Ovary (tissue), 9 donors: ENCODE data around the gene EXOC6B. TPM values are rescaled to one million over a fixed set of nuclear protein-coding genes. Genes with fewer than 3 reads are reported as not detected.

ENCODE experiments used
- DNase-seq, 5 donors: peaks; one replicate each; pipeline ENCODE4 v3.0.0-alpha.2; 2019 to 2020
- H3K27ac ChIP-seq, 2 donors: fragments of 200-600 bp; one replicate each; pipeline versions ENCODE4 v1.5.1 to v1.8.0; 2019 to 2022
- H3K27me3 ChIP-seq: fragments of 200-600 bp; one replicate; pipeline ENCODE4 v1.8.0; 2022
- H3K36me3 ChIP-seq: fragments of 200-600 bp; sonication (generic); one replicate; pipeline ENCODE4 v1.5.1; 2019
- H3K4me1 ChIP-seq: one replicate; pipeline ENCODE4 v1.8.1; 2013; ENCODE audit warnings: mild to moderate bottlenecking, moderate library complexity; ENCODE audit not compliant: insufficient read depth
- H3K4me3 ChIP-seq: fragments of 200-600 bp; sonication (generic); one replicate; pipeline ENCODE4 v1.5.1; 2017
- H3K9me3 ChIP-seq, 2 donors: fragments of 200-600 bp in 1 of 2; sonication (generic) in 1 of 2; one replicate each; pipeline versions ENCODE4 v1.5.1 to v1.8.1; 2013 to 2019; ENCODE audit warnings: mild to moderate bottlenecking in 1 of 2, moderate library complexity in 1 of 2
- EP300 ChIP-seq: sonication (generic); formaldehyde crosslinking; IDR thresholded peaks from one replicate; pipeline ENCODE4 v1.6.1; 2017; ENCODE audit warnings: antibody characterized with exemption
- POLR2A ChIP-seq: fragments of 450-650 bp; IDR thresholded peaks from one replicate; pipeline ENCODE4 v1.6.1; 2017; ENCODE audit warnings: antibody characterized with exemption, mild to moderate bottlenecking, moderate library complexity
- WGBS, 3 donors: extraction: QIAGEN DNeasy Blood & Tissue Kit in 1 of 3; methylation state at CpG; one replicate each; pipeline versions ENCODE4 v1.1.5 to v1.1.7; 2013 to 2017; 5-methylcytosine and 5-hydroxymethylcytosine counted together
- intact Hi-C, 4 donors: fragments of 100-400 bp; cut with DNase I; formaldehyde crosslinking; loops; one replicate each; pipeline versions ENCODE4 v1.11.0 to v1.15.1; 2022 to 2023
- polyA plus RNA-seq, 2 donors: library from polyadenylated mRNA; stranded (reverse); fragments of 200-250 nt in 1 of 2; fragments of 350-450 nt in 1 of 2; fragmentation: Illumina TruSeq in 1 of 2; extraction: RNeasy Lipid Tissue Mini Kit (QIAGEN cat#74804) in 1 of 2; gene quantifications; one replicate each; pipeline ENCODE4 v1.2.3, GENCODE V29; 2013 to 2014
- total RNA-seq, 7 donors: library from RNA; depleted of rRNA in 2 of 7; stranded (reverse); fragments of >200 nt in 2 of 7; fragmentation: NEBNext Ultra II Directional in 3 of 7; extraction: Animal tissue kit (Norgen Biotek cat#: 25700) in 3 of 7; gene quantifications; one replicate each; pipeline versions ENCODE4 v1.1.0 to v1.2.4, GENCODE V29; 2016 to 2023
- TF ChIP-seq, protein P1 (sequence below), 3 donors: fragments of 450-650 bp in 2 of 3; fragments of 200-600 bp in 1 of 3; IDR thresholded peaks; one replicate each; pipeline versions ENCODE4 v1.5.1 to v1.8.0; 2016 to 2022; ENCODE audit warnings: antibody characterized with exemption in 3 of 3, mild to moderate bottlenecking in 1 of 3
- donor health status: DM: no; HTN: no; CAD: no; lungs with moderate emphysema.
- donor health status: DM: no; HTN: no; CAD: no.
- donor health status: Bipolar disorder and iron deficiency.
- donor health status: DM: yes; HTN: yes; CAD: no.
- donor health status: DM: no; HTN: no; CAD: no.
- donor health status: DM: yes; HTN: yes; CAD: no.

Gene EXOC6B
- total and polyA plus RNA-seq, 9 donors: 11.9 to 84.9 (median 57.8) TPM

DNA sequence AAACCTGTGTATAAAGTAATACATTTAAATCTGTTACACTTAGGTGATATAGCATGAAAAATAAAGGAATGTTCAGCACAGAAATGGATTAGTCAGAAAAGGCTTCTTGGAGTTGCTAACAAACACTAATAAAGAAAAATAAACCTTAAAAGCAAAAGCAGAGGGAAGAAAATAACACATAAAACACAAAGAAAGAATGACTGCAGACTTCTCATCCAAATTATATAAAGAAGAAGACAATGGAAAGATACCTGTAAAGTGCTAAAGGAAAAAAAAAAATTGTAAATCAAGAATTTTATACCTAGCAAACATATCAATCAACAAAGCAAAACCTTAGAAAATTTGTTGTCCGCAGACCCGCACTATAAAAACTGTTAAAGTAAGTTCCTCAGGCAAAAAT, 63.6 kb downstream of the EXOC6B start:
- DNase-seq: no peak
- no peak for TF ChIP-seq EP300
- TF ChIP-seq, protein P1, sequence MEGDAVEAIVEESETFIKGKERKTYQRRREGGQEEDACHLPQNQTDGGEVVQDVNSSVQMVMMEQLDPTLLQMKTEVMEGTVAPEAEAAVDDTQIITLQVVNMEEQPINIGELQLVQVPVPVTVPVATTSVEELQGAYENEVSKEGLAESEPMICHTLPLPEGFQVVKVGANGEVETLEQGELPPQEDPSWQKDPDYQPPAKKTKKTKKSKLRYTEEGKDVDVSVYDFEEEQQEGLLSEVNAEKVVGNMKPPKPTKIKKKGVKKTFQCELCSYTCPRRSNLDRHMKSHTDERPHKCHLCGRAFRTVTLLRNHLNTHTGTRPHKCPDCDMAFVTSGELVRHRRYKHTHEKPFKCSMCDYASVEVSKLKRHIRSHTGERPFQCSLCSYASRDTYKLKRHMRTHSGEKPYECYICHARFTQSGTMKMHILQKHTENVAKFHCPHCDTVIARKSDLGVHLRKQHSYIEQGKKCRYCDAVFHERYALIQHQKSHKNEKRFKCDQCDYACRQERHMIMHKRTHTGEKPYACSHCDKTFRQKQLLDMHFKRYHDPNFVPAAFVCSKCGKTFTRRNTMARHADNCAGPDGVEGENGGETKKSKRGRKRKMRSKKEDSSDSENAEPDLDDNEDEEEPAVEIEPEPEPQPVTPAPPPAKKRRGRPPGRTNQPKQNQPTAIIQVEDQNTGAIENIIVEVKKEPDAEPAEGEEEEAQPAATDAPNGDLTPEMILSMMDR (IDR thresholded peaks at IDR 0.05): no peak
- no peak for TF ChIP-seq POLR2A
- 95 to 100% (median 96%) methylated on average over 2 of the region's 2 CpGs for WGBS, 3 donors

DNA sequence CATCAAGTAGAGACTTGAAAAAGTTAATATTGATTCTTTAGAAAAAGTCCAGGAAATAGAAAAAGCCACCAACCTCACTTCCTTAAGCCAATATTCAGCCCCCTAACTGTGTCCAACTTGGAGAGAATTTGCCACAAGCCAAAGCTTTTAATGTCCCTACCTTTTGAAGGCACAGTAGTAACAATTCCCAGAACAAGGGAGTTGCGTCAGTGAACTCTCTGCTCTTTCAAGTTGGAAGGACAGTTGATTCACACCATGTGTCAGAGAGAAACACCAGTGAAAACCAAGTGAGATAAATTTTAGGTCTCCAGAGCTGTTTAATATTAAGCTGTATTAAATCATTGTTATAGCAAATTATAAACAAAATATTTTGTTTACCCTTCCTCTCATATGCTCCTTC, 66.1 kb downstream of the EXOC6B start:
- 88 to 95% (median 92%) methylated on average over 1 of the region's 1 CpG for WGBS, 3 donors
- no peak overlapping the region for H3K27ac ChIP-seq
- no peak overlapping the region for H3K4me3 ChIP-seq
- H3K4me1 ChIP-seq: peaks cover 5% of the 10 kb centered on the region
- DNase-seq: no peak
- no peaks in the 10 kb centered on the region for H3K36me3 ChIP-seq
- TF ChIP-seq, protein P1 (IDR thresholded peaks at IDR 0.05): no peak
- TF ChIP-seq POLR2A (no peak), EP300 (no peak)
- intact Hi-C loops: loop anchor here in 1 of 4 donors (10.0 kb wide), 1 partner anchor 1215 kb away; no protein-coding TSS in a partner anchor
- no peaks in the 10 kb centered on the region for H3K27me3 ChIP-seq
- H3K9me3 ChIP-seq: peaks cover 0 to 4% of the 10 kb centered on the region in 2 donors

More for the DNA sequence above, 63.6 kb downstream of the EXOC6B start:
- H3K27ac ChIP-seq: no peak overlapping the region
- no peak overlapping the region for H3K4me3 ChIP-seq
- H3K27me3 ChIP-seq: no peaks in the 10 kb centered on the region
- peaks cover 2% of the 10 kb centered on the region for H3K4me1 ChIP-seq
- no peaks in the 10 kb centered on the region for H3K36me3 ChIP-seq
- intact Hi-C loops: loop anchor here in 1 of 4 donors (10.0 kb wide), 1 partner anchor 1217 kb away; no protein-coding TSS in a partner anchor
- H3K9me3 ChIP-seq: peaks cover 0 to 4% of the 10 kb centered on the region in 2 donors

DNA sequence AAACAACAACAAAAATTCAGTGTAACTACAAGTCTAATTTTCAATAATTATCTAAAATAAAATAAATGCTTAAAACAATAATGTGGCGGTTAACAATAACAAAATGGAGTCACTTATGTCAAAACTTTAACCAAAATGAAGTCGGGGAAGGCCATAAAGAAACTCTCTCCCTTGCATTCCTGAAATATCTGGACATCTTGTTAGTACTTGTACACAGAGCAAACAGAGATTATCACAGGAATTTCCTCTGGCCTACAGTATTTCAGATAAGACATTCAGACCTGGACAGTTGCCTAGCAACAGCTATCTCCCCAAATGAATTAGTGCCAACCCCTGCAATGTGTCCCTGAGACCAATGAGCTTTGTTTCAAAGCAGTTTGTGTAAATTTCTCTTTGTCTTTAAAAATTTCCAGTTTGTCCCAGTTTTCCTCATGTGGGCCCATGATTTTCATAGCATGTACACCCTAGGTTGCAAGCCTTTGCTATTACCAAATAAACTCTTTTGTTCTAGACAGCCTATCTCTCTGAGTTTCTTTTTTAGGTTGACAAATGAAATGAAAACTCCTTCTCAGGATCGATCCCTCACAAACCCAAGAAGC, 68.6 kb downstream of the EXOC6B start:
- Histone ChIP-seq H3K36me3 (no peaks in the 10 kb centered on the region), H3K4me1 (peaks cover 5% of the 10 kb centered on the region), H3K27ac (no peak overlapping the region), H3K27me3 (no peaks in the 10 kb centered on the region), H3K9me3 (peaks cover 0 to 4% of the 10 kb centered on the region in 2 donors), H3K4me3 (no peak overlapping the region)
- no peak for TF ChIP-seq EP300
- TF ChIP-seq, protein P1 (IDR thresholded peaks at IDR 0.05): no peak
- TF ChIP-seq POLR2A: no peak
- 39 to 51% (median 50%) methylated on average over 3 of the region's 3 CpGs for WGBS, 3 donors
- DNase-seq: no peak
- intact Hi-C loops: no loop called here

DNA sequence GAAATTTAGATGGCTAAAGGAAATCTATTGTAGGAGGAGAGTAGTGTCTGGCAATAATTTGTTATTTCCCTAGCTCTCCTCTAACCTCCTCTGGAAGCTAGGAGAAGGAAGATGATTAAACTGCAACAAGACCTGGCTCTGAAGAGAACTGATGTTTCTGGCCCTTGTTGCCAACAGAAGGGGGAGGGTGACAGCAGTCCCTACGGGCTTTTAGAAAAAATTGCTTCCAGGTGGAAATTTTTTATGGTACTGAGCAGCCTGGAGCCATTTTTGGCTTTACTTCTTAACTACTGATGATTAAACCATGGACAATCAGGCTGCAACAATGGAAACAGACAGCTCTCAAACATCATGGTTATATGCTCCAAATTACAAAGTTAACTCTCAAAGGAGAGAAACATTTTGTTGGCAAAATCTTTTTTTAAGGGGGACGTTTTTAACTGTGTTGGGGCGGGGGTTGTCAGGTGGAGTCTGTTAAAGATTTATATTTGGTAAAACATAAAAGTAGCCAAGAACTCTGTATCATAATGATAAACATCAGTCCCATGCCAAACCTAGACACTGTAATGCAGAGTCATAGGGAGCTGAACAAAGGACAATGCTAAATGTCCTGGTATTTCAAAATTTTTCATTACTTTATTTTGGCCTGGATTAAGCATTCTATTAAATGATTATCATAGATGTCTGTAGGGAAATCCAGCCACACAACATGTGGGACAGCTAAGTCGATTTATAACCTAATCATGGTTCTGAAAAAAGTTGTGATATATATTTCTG, 70.0 kb downstream of the EXOC6B start:
- no peaks in the 10 kb centered on the region for H3K36me3 ChIP-seq
- H3K27me3 ChIP-seq: no peaks in the 10 kb centered on the region
- no peak for TF ChIP-seq POLR2A
- TF ChIP-seq EP300: no peak
- TF ChIP-seq, protein P1 (IDR thresholded peaks at IDR 0.05): no peak
- H3K9me3 ChIP-seq: no peaks in the 10 kb centered on the region
- no peak overlapping the region for H3K4me3 ChIP-seq
- WGBS, 3 donors: 52 to 61% (median 59%) methylated on average over 4 of the region's 4 CpGs
- no peak overlapping the region for H3K27ac ChIP-seq
- no peak for DNase-seq
- peaks cover 5% of the 10 kb centered on the region for H3K4me1 ChIP-seq
- intact Hi-C loops: no loop called here
